HEK293 (cell line): ENCODE results near the gene UPK1A.
A peak's percentile ranks its signal among the peaks of the same experiment; 100 is the strongest.

Experiments used
- CTCF ChIA-PET: fragments of 350-600 bp; formaldehyde crosslinking; extraction: SDS; loops from one replicate; lab custom pipeline; 2021; ENCODE audit warnings: antibody characterized with exemption; lab: Yijun Ruan, JAX
- POLR2A ChIA-PET: fragments of 300-600 bp; formaldehyde crosslinking; extraction: SDS; loops from one replicate; lab custom pipeline; 2020; ENCODE audit warnings: antibody characterized with exemption, inconsistent platforms; lab: Yijun Ruan, JAX
- H3K27ac ChIP-seq: fragments of 200-500 bp; sonication (Bioruptor generic); 2 replicates; pipeline ENCODE4 v1.5.1; 2014; ENCODE audit warnings: low read depth, low read length, control low read depth, inconsistent platforms; ENCODE audit errors: extremely low read depth
- H3K36me3 ChIP-seq, 2 experiments: fragments of 200-500 bp in 1 of 2; sonication (Bioruptor generic) in 1 of 2; 1 replicate in 1 of 2; 2 replicates in 1 of 2; pipeline ENCODE4 v1.5.1; 2014 to 2017; ENCODE audit warnings: inconsistent platforms in 2 of 2, low read length in 2 of 2; ENCODE audit not compliant: control insufficient read depth in 2 of 2, insufficient read depth in 1 of 2
- H3K4me1 ChIP-seq: fragments of 200-500 bp; sonication (Bioruptor generic); 2 replicates; pipeline ENCODE4 v1.5.1; 2014; ENCODE audit warnings: mild to moderate bottlenecking, low read length, inconsistent platforms; ENCODE audit not compliant: control insufficient read depth, insufficient read depth
- H3K4me3 ChIP-seq: 2 replicates; pipeline ENCODE4 v1.5.1; 2011; ENCODE audit warnings: low read depth, mild to moderate bottlenecking, control low read depth, low read length, moderate library complexity
- H3K9me3 ChIP-seq: fragments of 200-500 bp; sonication (Bioruptor generic); 2 replicates; pipeline ENCODE4 v1.5.1; 2014; ENCODE audit warnings: low read depth, low read length, inconsistent platforms; ENCODE audit not compliant: control insufficient read depth, insufficient read depth
- GLI2 ChIP-seq: fragments of 450-650 bp; formaldehyde crosslinking; IDR thresholded peaks from 2 replicates; pipeline ENCODE4; 2017; ENCODE audit warnings: missing biosample characterization, missing genetic modification characterization, low read depth, borderline replicate concordance
- KLF9 ChIP-seq: fragments of 450-650 bp; formaldehyde crosslinking; IDR thresholded peaks from 2 replicates; pipeline ENCODE4 v1.5.1; 2016; ENCODE audit warnings: missing biosample characterization, missing genetic modification characterization, low read depth
- PRDM1 ChIP-seq: fragments of 450-650 bp; formaldehyde crosslinking; IDR thresholded peaks from 2 replicates; pipeline ENCODE4; 2016; ENCODE audit warnings: missing biosample characterization, missing genetic modification characterization
- ZBTB17 ChIP-seq: fragments of 450-650 bp; formaldehyde crosslinking; IDR thresholded peaks from 2 replicates; pipeline ENCODE4 v1.5.1; 2016; ENCODE audit warnings: missing biosample characterization, missing genetic modification characterization
- ZIC2 ChIP-seq: fragments of 450-650 bp; formaldehyde crosslinking; IDR thresholded peaks from 2 replicates; pipeline ENCODE4 v1.5.1; 2016; ENCODE audit warnings: missing biosample characterization, missing genetic modification characterization
- ZNF121 ChIP-seq: fragments of 450-650 bp; formaldehyde crosslinking; IDR thresholded peaks from 2 replicates; pipeline ENCODE4 v1.5.1; 2016; ENCODE audit warnings: missing biosample characterization, missing genetic modification characterization
- ZNF175 ChIP-seq: fragments of 450-650 bp; formaldehyde crosslinking; IDR thresholded peaks from 2 replicates; pipeline ENCODE4 v1.5.1; 2016; ENCODE audit warnings: missing biosample characterization, missing genetic modification characterization
- ZNF184 ChIP-seq: fragments of 450-650 bp; IDR thresholded peaks from 2 replicates; pipeline ENCODE4 v1.5.1; 2018; ENCODE audit warnings: missing biosample characterization, mild to moderate bottlenecking, missing genetic modification characterization
- ZNF221 ChIP-seq: fragments of 450-650 bp; formaldehyde crosslinking; IDR thresholded peaks from 2 replicates; pipeline ENCODE4 v1.5.1; 2017; ENCODE audit warnings: missing biosample characterization, missing genetic modification characterization, borderline replicate concordance
- ZNF311 ChIP-seq: fragments of 450-650 bp; formaldehyde crosslinking; IDR thresholded peaks from 2 replicates; pipeline ENCODE4 v1.5.1; 2017; ENCODE audit warnings: missing biosample characterization, missing genetic modification characterization, borderline replicate concordance
- ZNF335 ChIP-seq: fragments of 450-650 bp; formaldehyde crosslinking; conservative IDR thresholded peaks from 2 replicates; pipeline ENCODE4 v1.5.1; 2016; ENCODE audit warnings: missing biosample characterization, missing genetic modification characterization
- ZNF341 ChIP-seq: fragments of 450-650 bp; formaldehyde crosslinking; IDR thresholded peaks from 2 replicates; pipeline ENCODE4; 2016; ENCODE audit warnings: low read depth, missing biosample characterization, missing genetic modification characterization
- ZNF521 ChIP-seq: fragments of 450-650 bp; formaldehyde crosslinking; IDR thresholded peaks from 2 replicates; pipeline ENCODE4 v1.5.1; 2017; ENCODE audit warnings: missing biosample characterization, mild to moderate bottlenecking, missing genetic modification characterization
- ZNF560 ChIP-seq: fragments of 450-650 bp; formaldehyde crosslinking; IDR thresholded peaks from 2 replicates; pipeline ENCODE4 v1.5.1; 2017; ENCODE audit warnings: missing biosample characterization, missing genetic modification characterization, borderline replicate concordance
- ZNF600 ChIP-seq: fragments of 450-650 bp; formaldehyde crosslinking; IDR thresholded peaks from 2 replicates; pipeline ENCODE4 v1.5.1; 2016; ENCODE audit warnings: missing biosample characterization, missing genetic modification characterization
- ZNF623 ChIP-seq: fragments of 450-650 bp; formaldehyde crosslinking; IDR thresholded peaks from 2 replicates; pipeline ENCODE4 v1.5.1; 2016; ENCODE audit warnings: missing biosample characterization, missing genetic modification characterization
- ZNF629 ChIP-seq: fragments of 450-650 bp; formaldehyde crosslinking; IDR thresholded peaks from 2 replicates; pipeline ENCODE4 v1.5.1; 2017; ENCODE audit warnings: missing biosample characterization, missing genetic modification characterization
- ZNF645 ChIP-seq: fragments of 450-650 bp; formaldehyde crosslinking; IDR thresholded peaks from 2 replicates; pipeline ENCODE4; 2016; ENCODE audit warnings: missing biosample characterization, missing genetic modification characterization
- ZXDB ChIP-seq: fragments of 450-650 bp; formaldehyde crosslinking; IDR thresholded peaks from 2 replicates; pipeline ENCODE4 v1.5.1; 2016; ENCODE audit warnings: missing biosample characterization, missing genetic modification characterization
- TF ChIP-seq, protein P1 (sequence below): fragments of 450-650 bp; formaldehyde crosslinking; IDR thresholded peaks from 2 replicates; pipeline ENCODE4 v1.5.1; 2016; ENCODE audit warnings: missing biosample characterization, missing genetic modification characterization

UPK1A gene

GRCh38 chr19:35669974-35670373 lies 3.7 kb downstream of the UPK1A start (continued):
- TF ChIP-seq, protein P1, sequence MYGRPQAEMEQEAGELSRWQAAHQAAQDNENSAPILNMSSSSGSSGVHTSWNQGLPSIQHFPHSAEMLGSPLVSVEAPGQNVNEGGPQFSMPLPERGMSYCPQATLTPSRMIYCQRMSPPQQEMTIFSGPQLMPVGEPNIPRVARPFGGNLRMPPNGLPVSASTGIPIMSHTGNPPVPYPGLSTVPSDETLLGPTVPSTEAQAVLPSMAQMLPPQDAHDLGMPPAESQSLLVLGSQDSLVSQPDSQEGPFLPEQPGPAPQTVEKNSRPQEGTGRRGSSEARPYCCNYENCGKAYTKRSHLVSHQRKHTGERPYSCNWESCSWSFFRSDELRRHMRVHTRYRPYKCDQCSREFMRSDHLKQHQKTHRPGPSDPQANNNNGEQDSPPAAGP, result no peak
- peak; percentile 63; the same call in 1 of the 2 replicates for TF ChIP-seq ZNF600 (tag by site-specific recombination)
- no peak for TF ChIP-seq ZNF645 (tag by site-specific recombination)
- TF ChIP-seq ZNF311 (tag by site-specific recombination), result no peak
- TF ChIP-seq ZNF341 (tag by site-specific recombination), result peak; percentile 26; the same call in 1 of the 2 replicates
- TF ChIP-seq GLI2 (tag by site-specific recombination), result no peak
- 0 out of 2 replicates have a peak, but pooled peaks have one; percentile 34 for TF ChIP-seq ZNF623 (tag by site-specific recombination)
- no peak for TF ChIP-seq ZNF521 (tag by site-specific recombination)
- no peak for TF ChIP-seq KLF9
- no peak for TF ChIP-seq ZNF335
- no peak for TF ChIP-seq ZNF560 (tag by site-specific recombination)
- no peak for TF ChIP-seq ZNF221
- TF ChIP-seq ZNF175 (tag by site-specific recombination), result no peak

- Histone ChIP-seq H3K4me1 (peaks cover 6% of the 10 kb centered on the region), H3K9me3 (no peaks in the 10 kb centered on the region), H3K36me3 (no peaks in the 10 kb centered on the region; a peak in 1 of 3 replicates), H3K27ac (no peak overlapping the region), H3K4me3 (no peak overlapping the region)
- no peak for TF ChIP-seq ZNF629 (tag by site-specific recombination)
- TF ChIP-seq ZXDB (tag by site-specific recombination), result no peak
- peak; percentile 79 for TF ChIP-seq ZNF121 (tag by site-specific recombination)
- ChIA-PET CTCF (no interaction called here), POLR2A (interaction anchor here (0.6 to 2.5 kb wide), 2 partner anchors 23 to 122 kb away, joined by 3 to 11 read pairs; partner anchors contain the start of gene COX6B1)
Measured at GRCh38 chr19:35670686-35671085, 4.4 kb downstream of the UPK1A start.

GRCh38 chr19:35671818-35672217 lies 5.5 kb downstream of the UPK1A start:
- Histone ChIP-seq H3K9me3 (no peaks in the 10 kb centered on the region), H3K4me1 (peaks cover 6% of the 10 kb centered on the region), H3K27ac (no peak overlapping the region), H3K4me3 (no peak overlapping the region), H3K36me3 (no peaks in the 10 kb centered on the region; a peak in 1 of 3 replicates)
- POLR2A ChIA-PET, result interaction anchor here (0.6 to 2.8 kb wide), 4 partner anchors 24 to 219 kb away, joined by 4 to 25 read pairs (median 12); partner anchors contain the start of gene COX6B1
- CTCF ChIA-PET, result interaction anchor here (0.6 to 1.1 kb wide), 5 partner anchors 10 to 352 kb away, joined by 3 to 6 read pairs (median 3); no protein-coding TSS in a partner anchor
- TF ChIP-seq PRDM1 (peak; percentile 63), ZNF184 (tag by site-specific recombination) (no peak), ZNF335 (peak; percentile 25; the same call in 1 of the 2 replicates), ZBTB17 (tag by site-specific recombination) (no peak), ZIC2 (tag by site-specific recombination) (peak; percentile 12; the same call in 1 of the 2 replicates)
- TF ChIP-seq, all 188 proteins: peak for 3
